GM19438 (cell line): ENCODE results near the gene GPAT2.
A peak's percentile ranks its signal among the peaks of the same experiment; 100 is the strongest.
"Not testable (repeated sequence)": the region's sequence is repeated elsewhere in the genome, so short reads cannot be mapped to it uniquely, and the experiment has no call there.

Source experiments
- ATAC-seq: cut with Tn5 transposase; IDR thresholded peaks from one replicate; pipeline ENCODE4 v1.9.1; 2021; ENCODE audit warnings: low read depth; ENCODE audit not compliant: unreplicated experiment

Gene GPAT2, protein sequence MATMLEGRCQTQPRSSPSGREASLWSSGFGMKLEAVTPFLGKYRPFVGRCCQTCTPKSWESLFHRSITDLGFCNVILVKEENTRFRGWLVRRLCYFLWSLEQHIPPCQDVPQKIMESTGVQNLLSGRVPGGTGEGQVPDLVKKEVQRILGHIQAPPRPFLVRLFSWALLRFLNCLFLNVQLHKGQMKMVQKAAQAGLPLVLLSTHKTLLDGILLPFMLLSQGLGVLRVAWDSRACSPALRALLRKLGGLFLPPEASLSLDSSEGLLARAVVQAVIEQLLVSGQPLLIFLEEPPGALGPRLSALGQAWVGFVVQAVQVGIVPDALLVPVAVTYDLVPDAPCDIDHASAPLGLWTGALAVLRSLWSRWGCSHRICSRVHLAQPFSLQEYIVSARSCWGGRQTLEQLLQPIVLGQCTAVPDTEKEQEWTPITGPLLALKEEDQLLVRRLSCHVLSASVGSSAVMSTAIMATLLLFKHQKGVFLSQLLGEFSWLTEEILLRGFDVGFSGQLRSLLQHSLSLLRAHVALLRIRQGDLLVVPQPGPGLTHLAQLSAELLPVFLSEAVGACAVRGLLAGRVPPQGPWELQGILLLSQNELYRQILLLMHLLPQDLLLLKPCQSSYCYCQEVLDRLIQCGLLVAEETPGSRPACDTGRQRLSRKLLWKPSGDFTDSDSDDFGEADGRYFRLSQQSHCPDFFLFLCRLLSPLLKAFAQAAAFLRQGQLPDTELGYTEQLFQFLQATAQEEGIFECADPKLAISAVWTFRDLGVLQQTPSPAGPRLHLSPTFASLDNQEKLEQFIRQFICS

GRCh38 chr2:96034792-96035191, at the start of gene GPAT2:
TSS of gene GPAT2 (minus strand) at chr2:96034916. CDS start at chr2:96032359, 2,557 bp downstream.
- ATAC-seq: peak; percentile 59

- no peak for ATAC-seq
These were observed 49.5 kb upstream of the GPAT2 start for GRCh38 chr2:96083989-96084857.

DNA sequence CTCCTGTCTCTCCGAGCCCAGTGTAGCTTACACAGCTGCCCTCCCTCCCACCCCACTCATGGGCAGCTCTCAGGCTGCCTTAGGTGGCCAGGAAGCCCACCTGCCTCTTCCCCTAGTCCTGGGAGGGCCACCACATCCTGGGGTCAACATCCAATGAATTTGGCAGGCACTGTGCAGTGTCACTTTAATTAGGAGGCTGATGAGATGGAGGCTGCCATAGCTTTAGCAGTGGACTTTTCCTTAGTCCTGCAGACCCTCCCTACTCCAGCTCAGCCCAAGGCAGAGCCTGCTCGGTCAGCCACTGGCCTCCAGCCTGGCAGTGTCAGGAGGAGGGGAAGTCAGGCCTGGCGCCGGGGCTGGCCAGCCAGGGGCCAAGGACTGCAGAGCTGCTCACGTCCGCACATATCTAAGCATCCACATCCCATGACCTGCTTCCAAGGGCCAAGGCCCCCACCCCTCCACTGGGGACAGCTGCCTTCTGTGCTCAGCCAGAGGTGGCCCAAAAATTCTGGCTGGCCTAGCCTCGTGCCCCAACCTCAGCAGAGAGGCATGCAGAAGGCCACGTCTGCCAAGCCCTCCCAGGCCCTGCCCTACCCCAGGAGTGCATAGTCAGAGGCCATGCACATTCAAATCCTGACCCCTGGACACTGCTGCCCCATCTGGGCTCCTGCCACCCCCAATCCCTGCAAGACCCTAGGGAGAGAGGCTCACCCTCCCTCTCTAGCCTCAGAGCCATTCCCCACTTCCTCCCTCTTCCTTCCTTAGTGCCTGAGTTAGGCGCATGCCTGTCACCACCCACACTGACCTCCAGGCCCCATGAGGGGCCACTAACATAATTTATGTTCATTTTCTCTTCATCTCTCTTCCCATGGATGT, 48.6 kb upstream of the GPAT2 start:
- no peak for ATAC-seq

- ATAC-seq: no peak
These were observed 47.7 kb upstream of the GPAT2 start for GRCh38 chr2:96082211-96083063.

DNA sequence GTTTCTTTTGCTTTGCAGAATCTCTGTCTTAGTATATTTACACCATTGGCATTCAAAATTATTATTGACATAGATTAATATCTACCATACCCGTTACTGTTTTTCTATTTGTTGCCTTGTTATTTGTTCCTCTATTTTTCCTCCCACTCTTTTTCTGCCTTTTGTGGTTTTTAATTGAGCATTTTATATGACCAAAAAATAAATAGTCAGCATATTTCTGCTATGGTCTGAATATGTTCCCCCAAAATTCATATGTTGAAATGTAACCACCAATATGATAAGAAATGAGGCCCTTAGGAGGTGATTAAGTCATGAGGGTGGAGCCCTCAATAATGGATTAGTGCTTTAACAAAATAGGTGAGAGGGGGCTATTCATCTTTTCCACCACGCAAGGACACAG, 46.3 kb upstream of the GPAT2 start:
- ATAC-seq: no peak

DNA sequence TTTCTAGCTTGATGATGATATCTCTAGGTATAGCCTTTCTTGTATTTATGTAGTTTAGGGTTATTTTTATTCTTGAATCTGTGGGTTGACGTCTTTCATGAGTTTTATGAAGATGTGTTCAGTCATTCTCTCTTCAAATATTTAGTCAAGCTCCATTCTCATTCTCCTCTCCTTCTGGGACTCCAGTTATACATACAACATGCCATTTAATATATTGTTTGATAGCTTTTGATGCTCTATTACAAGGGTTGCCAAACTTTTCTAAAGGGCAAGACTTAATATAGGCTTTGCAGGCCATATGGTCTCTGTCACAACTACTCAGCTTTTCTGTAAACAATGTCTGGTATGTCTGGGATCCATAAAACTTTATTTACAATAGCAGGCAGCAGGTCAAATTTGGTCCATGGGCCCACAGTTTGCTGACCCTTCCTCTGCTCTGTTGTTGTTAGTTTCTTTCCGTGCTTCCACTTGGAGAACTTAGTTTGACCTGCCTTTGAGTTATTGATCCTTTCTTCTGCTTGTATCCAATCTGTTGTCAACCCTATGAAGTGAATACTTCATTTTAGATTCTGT, 40.6 kb upstream of the GPAT2 start:
- no peak for ATAC-seq

DNA sequence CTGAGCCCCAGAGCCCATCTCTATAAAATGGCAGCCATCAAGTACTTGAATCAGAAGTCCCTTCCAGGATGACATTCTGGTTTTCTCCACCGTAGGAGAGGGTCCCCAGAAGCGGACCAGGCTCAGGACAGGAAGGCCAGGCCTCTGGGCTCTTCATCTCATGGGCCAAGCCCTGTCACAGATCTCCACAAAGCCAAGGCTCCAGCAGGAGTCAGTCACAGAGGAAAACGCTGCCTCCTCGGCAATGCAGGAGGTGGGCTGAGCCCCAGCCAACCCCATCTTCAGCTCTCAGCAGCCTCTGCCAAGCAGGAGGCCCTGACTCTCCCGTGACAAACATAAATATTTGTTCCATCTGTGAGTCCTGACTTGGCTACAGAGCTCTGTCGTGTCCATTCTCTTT, 39.4 kb upstream of the GPAT2 start:
- no peak for ATAC-seq

GRCh38 chr2:96073170-96073775, 38.6 kb upstream of the GPAT2 start:
- ATAC-seq: no peak

DNA sequence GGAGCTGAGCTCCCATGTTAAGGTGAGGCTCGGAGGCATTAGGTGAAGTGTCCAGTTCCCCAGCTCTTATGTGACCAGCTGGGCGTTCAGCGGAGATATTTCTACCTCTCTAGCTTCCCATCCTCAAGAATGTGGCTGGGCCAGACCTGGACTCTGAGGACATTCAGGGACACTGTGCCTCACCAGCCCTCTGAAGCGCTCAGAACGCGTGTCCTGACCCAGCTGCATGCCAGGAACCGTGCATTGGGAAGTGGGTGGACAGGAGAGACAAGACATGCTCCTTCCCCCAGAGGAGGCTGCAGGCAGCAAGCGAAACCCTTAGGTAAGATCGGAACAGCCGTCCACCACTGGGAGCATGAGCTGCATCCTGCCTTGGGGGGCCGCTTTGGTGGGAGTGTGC, 38.0 kb upstream of the GPAT2 start:
- ATAC-seq: no peak

- not testable (repeated sequence) for ATAC-seq
These were observed 37.3 kb upstream of the GPAT2 start for GRCh38 chr2:96071977-96072491.

DNA sequence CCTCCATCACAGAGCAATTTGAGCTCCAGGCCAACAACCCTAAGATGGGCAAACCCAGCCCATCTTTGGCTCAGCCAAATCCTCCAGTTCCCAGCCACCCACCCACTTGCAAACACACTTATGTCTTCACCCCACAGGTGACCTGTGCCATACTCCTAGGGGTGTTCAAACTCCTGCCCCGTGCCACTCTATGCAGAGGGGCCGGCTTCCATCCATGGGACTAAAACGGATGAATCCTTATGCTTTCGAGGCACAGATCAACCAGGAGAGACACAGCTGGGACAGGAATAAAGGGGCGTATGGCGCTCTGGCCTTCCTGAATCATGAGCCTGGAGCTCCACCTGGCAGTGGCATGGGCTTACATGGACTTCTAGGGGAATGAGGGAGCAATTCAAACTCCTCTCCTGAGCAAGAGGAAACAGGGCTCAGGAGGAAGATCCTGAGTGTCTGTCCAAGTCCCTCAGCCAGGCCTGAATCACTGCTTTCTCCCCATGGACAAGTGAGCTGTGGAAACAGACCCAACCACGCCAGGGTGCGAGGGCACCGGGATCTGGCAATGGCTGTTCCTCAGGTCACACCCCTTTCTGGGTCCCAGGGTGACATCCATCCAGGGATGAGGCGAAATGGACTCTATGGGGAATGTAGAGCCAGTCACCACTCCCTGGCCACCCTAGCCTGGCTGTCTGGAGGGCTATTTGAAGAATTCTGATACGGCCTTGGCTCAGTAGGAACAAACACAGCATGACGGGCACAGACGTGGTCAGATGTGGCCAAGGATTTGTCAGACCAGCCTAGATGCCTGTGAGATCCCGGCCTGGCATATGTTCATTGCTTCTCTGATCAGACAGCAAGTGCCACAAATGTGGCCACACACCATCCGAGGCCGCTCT, 36.6 kb upstream of the GPAT2 start:
- ATAC-seq: not testable (repeated sequence)

DNA sequence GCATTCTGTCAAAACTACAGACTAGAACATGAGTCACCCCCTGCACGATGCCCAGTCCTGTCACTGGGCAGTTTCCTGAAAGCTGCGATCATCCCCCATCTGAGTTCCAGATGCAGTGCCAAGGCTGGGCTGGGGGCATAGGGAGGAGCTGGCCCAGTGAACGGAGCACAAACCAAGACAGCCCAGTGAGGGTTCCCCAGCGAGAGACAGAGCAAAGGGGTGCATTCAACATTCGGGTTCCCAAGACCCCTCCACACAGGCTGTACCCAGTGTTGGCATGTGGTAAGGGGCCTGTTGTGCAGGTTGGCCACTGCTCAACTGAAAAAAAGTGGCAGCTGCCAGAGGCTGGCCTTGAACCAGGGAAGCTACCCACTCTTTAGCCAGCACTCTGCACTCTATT, 35.6 kb upstream of the GPAT2 start:
- not testable (repeated sequence) for ATAC-seq

DNA sequence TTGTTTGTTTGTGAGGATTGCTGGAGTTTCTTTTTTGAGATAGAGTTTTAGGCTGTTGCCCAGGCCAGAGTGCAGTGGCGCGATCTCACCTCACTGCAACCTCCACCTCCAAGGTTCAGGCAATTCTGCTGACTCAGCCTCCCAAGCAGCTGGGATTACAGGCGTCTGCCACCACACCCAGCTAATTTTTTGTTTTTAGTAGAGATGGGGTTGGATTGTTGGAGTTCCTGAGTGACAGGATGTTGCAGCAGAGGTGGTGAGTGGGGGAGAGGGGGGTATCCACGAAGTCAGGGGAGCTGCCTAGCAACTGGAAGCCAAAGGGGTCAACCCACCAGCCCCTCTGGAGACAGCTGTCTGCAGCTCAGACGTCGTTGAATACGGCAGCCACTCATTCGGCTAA, 35.2 kb upstream of the GPAT2 start:
- ATAC-seq: not testable (repeated sequence)

- ATAC-seq: not testable (repeated sequence)
These were observed 33.3 kb upstream of the GPAT2 start for GRCh38 chr2:96067902-96068581.

DNA sequence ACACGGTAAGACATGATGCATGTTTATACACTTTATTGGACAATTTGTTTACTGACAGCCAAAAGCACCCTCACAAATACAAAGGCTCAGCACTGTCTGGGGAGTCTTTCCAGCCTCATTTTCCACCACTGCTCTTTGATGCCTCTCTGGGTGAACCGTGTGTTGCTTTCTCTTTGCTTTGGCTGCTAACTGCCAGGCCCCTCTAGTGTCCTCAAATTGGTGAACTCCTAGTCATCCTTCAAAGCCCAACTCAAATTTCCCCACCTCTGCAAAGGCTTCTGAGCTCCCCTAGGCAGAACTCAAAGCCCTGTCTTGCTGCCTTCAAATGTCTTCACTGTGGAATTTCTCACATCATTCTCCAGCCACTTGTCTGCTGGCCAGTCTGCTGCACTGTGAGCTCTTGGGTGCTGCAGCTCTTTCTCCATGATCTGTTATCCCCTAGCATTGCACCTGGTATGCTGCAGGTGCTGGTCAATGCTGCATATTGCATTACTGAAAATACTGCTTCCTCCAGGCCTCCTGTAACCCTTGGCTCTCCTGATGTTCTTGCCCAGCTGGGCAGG, 32.5 kb upstream of the GPAT2 start:
- ATAC-seq: not testable (repeated sequence)

- not testable (repeated sequence) for ATAC-seq
These were observed 31.8 kb upstream of the GPAT2 start for GRCh38 chr2:96066511-96066910.
